Sigmoid colon (tissue), 7 donors: ENCODE data around the gene ERVH48-1. TPM values are rescaled to one million over a fixed set of nuclear protein-coding genes. Genes with fewer than 3 reads are reported as not detected.
"Not testable (repeated sequence)": the region's sequence is repeated elsewhere in the genome, so short reads cannot be mapped to it uniquely, and the experiment has no call there.

Source experiments
- DNase-seq: peaks from one replicate; pipeline ENCODE4 v3.0.0-alpha.2; 2019
- H3K27ac ChIP-seq, 4 donors: fragments of 200-600 bp; sonication (generic); one replicate each; pipeline ENCODE4 v1.5.1; 2016 to 2019; ENCODE audit warnings: mild to moderate bottlenecking in 1 of 4
- H3K27me3 ChIP-seq, 3 donors: fragments of 200-600 bp; sonication (generic); one replicate each; pipeline ENCODE4 v1.5.1; 2019; ENCODE audit warnings: mild to moderate bottlenecking in 1 of 3
- H3K36me3 ChIP-seq, 4 donors: fragments of 200-600 bp; sonication (generic); one replicate each; pipeline ENCODE4 v1.5.1; 2016 to 2019
- H3K4me1 ChIP-seq, 4 donors: fragments of 200-600 bp; sonication (generic); one replicate each; pipeline ENCODE4 v1.5.1; 2017 to 2019
- H3K4me3 ChIP-seq, 4 donors: fragments of 200-600 bp; sonication (generic); one replicate each; pipeline ENCODE4 v1.5.1; 2017 to 2019; ENCODE audit warnings: mild to moderate bottlenecking in 2 of 4, moderate library complexity in 1 of 4
- H3K9me3 ChIP-seq, 4 donors: fragments of 200-600 bp in 3 of 4; sonication (generic) in 3 of 4; one replicate each; pipeline versions ENCODE4 v1.5.1 to v1.6.1; 2013 to 2019
- CTCF ChIP-seq, 4 experiments: fragments of 450-650 bp in 3 of 4; fragments of 200-600 bp in 1 of 4; IDR thresholded peaks; one replicate each; pipeline ENCODE4 v1.5.1; 2016 to 2019; ENCODE audit warnings: antibody characterized with exemption in 4 of 4, mild to moderate bottlenecking in 3 of 4, moderate library complexity in 2 of 4
- EP300 ChIP-seq, 4 donors: sonication (generic); formaldehyde crosslinking; IDR thresholded peaks; one replicate each; pipeline ENCODE4 v1.6.1; 2017; ENCODE audit warnings: antibody characterized with exemption in 4 of 4
- POLR2A ChIP-seq, 2 donors: fragments of 450-650 bp; IDR thresholded peaks; one replicate each; pipeline ENCODE4 v1.6.1; 2016; ENCODE audit warnings: antibody characterized with exemption in 2 of 2, mild to moderate bottlenecking in 2 of 2, moderate library complexity in 2 of 2
- POLR2AphosphoS5 ChIP-seq, 4 donors: sonication (generic); formaldehyde crosslinking; IDR thresholded peaks; one replicate each; pipeline ENCODE4 v1.6.1; 2017; ENCODE audit warnings: antibody characterized with exemption in 4 of 4
- WGBS, 2 donors: extraction: QIAGEN DNeasy Blood & Tissue Kit; methylation state at CpG; one replicate each; pipeline ENCODE4 v1.1.7; 2013; 5-methylcytosine and 5-hydroxymethylcytosine counted together
- intact Hi-C: fragments of 100-400 bp; cut with DNase I; formaldehyde crosslinking; loops from one replicate; pipeline ENCODE4 v1.15.1; 2023
- polyA plus RNA-seq, 3 donors: library from polyadenylated mRNA; stranded (reverse); fragments of 200-250 nt; gene quantifications; one replicate each; pipeline ENCODE4 v1.2.3, GENCODE V29; 2013
- total RNA-seq, 4 donors: library from RNA; depleted of rRNA; stranded (reverse); fragments of >200 nt; gene quantifications; one replicate each; pipeline ENCODE4 v1.1.0, GENCODE V29; 2016
- donor health status: healthy with polysubstance abuse.
- donor health status: Bipolar disorder and iron deficiency.
- donor health status: healthy.

ERVH48-1 gene
- total and polyA plus RNA-seq, 7 donors: 0.07 TPM; not detected in 6

- intact Hi-C loops: no loop called here
- Histone ChIP-seq H3K36me3 (no peaks in the 10 kb centered on the region), H3K27ac (no peak overlapping the region), H3K4me3 (no peak overlapping the region), H3K27me3 (no peaks in the 10 kb centered on the region), H3K9me3 (no peaks in the 10 kb centered on the region), H3K4me1 (peaks cover 0 to 13% (median 8%) of the 10 kb centered on the region in 4 donors)
- WGBS, 2 donors: 88 to 90% methylated on average over 7 of the region's 7 CpGs
- DNase-seq: peak; percentile 24
- TF ChIP-seq CTCF (IDR thresholded peaks at IDR 0.05) (no peak), POLR2A (IDR thresholded peaks at IDR 0.05) (no peak), EP300 (IDR thresholded peaks at IDR 0.05) (no peak), POLR2AphosphoS5 (IDR thresholded peaks at IDR 0.05) (no peak)
Observed at GRCh38 chr21:42970946-42971653, 45.7 kb upstream of the ERVH48-1 start.

GRCh38 chr21:42969193-42969600 lies 43.8 kb upstream of the ERVH48-1 start:
- no peak for DNase-seq
- Histone ChIP-seq H3K4me3 (no peak overlapping the region), H3K36me3 (no peaks in the 10 kb centered on the region), H3K4me1 (peaks cover 0 to 7% (median 5%) of the 10 kb centered on the region in 4 donors), H3K27me3 (no peaks in the 10 kb centered on the region), H3K27ac (no peak overlapping the region), H3K9me3 (no peaks in the 10 kb centered on the region)
- intact Hi-C loops: loop anchor here (10.0 kb wide), 1 partner anchor 54 kb away; no protein-coding TSS in a partner anchor
- TF ChIP-seq POLR2AphosphoS5 (IDR thresholded peaks at IDR 0.05) (no peak), CTCF (IDR thresholded peaks at IDR 0.05) (no peak), POLR2A (IDR thresholded peaks at IDR 0.05) (no peak), EP300 (IDR thresholded peaks at IDR 0.05) (no peak)
- 44 to 64% methylated on average over 6 of the region's 6 CpGs for WGBS, 2 donors

- H3K27ac ChIP-seq, DNase-seq, H3K4me1 ChIP-seq, H3K9me3 ChIP-seq, H3K36me3 ChIP-seq, H3K27me3 ChIP-seq, H3K4me3 ChIP-seq: not testable (repeated sequence)
- 97 to 98% methylated on average over 9 of the region's 9 CpGs for WGBS, 2 donors
- intact Hi-C loops: loop anchor here (10.0 kb wide), 1 partner anchor 53 kb away; no protein-coding TSS in a partner anchor
Observed at GRCh38 chr21:42967616-42968015, 42.2 kb upstream of the ERVH48-1 start.

- Histone ChIP-seq H3K9me3 (no peaks in the 10 kb centered on the region), H3K36me3 (no peaks in the 10 kb centered on the region), H3K4me3 (no peak overlapping the region), H3K4me1 (no peaks in the 10 kb centered on the region), H3K27ac (no peak overlapping the region), H3K27me3 (no peaks in the 10 kb centered on the region)
- peak; percentile 28 for DNase-seq
- WGBS, 2 donors: 66 to 82% methylated on average over 3 of the region's 3 CpGs
- intact Hi-C loops: loop anchor here (10.0 kb wide), 1 partner anchor 50 kb away; no protein-coding TSS in a partner anchor
- TF ChIP-seq EP300 (IDR thresholded peaks at IDR 0.05): no peak
- TF ChIP-seq CTCF (IDR thresholded peaks at IDR 0.05): no peak
- no peak for TF ChIP-seq POLR2A (IDR thresholded peaks at IDR 0.05)
Observed at GRCh38 chr21:42965211-42965560, 39.8 kb upstream of the ERVH48-1 start.

- no peak overlapping the region for H3K4me3 ChIP-seq
- no peak overlapping the region for H3K27ac ChIP-seq
- no peak for DNase-seq
- no peaks in the 10 kb centered on the region for H3K27me3 ChIP-seq
- 95 to 96% methylated on average over 13 of the region's 13 CpGs for WGBS, 2 donors
- no peaks in the 10 kb centered on the region for H3K9me3 ChIP-seq
- no peaks in the 10 kb centered on the region for H3K36me3 ChIP-seq
- TF ChIP-seq EP300 (IDR thresholded peaks at IDR 0.05): no peak
- TF ChIP-seq POLR2A (IDR thresholded peaks at IDR 0.05): no peak
- TF ChIP-seq POLR2AphosphoS5 (IDR thresholded peaks at IDR 0.05): no peak
- TF ChIP-seq CTCF (IDR thresholded peaks at IDR 0.05): no peak
- intact Hi-C loops: loop anchor here (10.0 kb wide), 1 partner anchor 50 kb away; no protein-coding TSS in a partner anchor
- no peaks in the 10 kb centered on the region for H3K4me1 ChIP-seq
Observed at GRCh38 chr21:42964546-42965210, 39.2 kb upstream of the ERVH48-1 start.
